H1 (cell line): ENCODE data around the gene CCDC63.

Source experiments
- CEBPB ChIP-seq: IDR thresholded peaks from 2 replicates; pipeline ENCODE4 v1.6.1; 2012; ENCODE audit warnings: low read depth, low read length
- EZH2 ChIP-seq: fragments of 200-600 bp; sonication (generic); IDR thresholded peaks from 2 replicates; pipeline ENCODE4 v1.7.1; 2012; ENCODE audit warnings: low read depth, mild to moderate bottlenecking, moderate library complexity, low read length, inconsistent platforms; ENCODE audit not compliant: severe bottlenecking
- HDAC6 ChIP-seq: IDR thresholded peaks from one replicate; pipeline ENCODE4 v1.7.1; 2012; ENCODE audit warnings: low read depth, mild to moderate bottlenecking, inconsistent platforms, low read length, moderate library complexity
- NRF1 ChIP-seq: IDR thresholded peaks from 2 replicates; pipeline ENCODE4 v1.6.1; 2011; ENCODE audit warnings: mild to moderate bottlenecking, low read depth, low read length, improper control_type of control experiment
- PHF8 ChIP-seq: fragments of 200-600 bp; sonication (generic); conservative IDR thresholded peaks from 2 replicates; pipeline ENCODE4 v1.7.1; 2012; ENCODE audit warnings: low read depth, mild to moderate bottlenecking, inconsistent platforms, low read length, moderate library complexity
- POLR2A ChIP-seq, 2 experiments: IDR thresholded peaks; 1 replicate in 1 of 2; 2 replicates in 1 of 2; pipeline ENCODE4 v1.6.1; 2011; ENCODE audit warnings: low read depth in 2 of 2, low read length in 2 of 2, mild to moderate bottlenecking in 2 of 2; ENCODE audit errors: control extremely low read depth in 1 of 2
- RAD21 ChIP-seq, 2 experiments: IDR thresholded peaks in 1 of 2; conservative IDR thresholded peaks in 1 of 2; 2 replicates each; pipeline ENCODE4 v1.6.1; 2011; ENCODE audit warnings: low read depth in 2 of 2, low read length in 2 of 2, improper control_type of control experiment in 1 of 2, inconsistent platforms in 1 of 2, mild to moderate bottlenecking in 1 of 2, moderate library complexity in 1 of 2
- RBBP5 ChIP-seq: IDR thresholded peaks from 2 replicates; pipeline ENCODE4 v1.7.1; 2012; ENCODE audit warnings: low read depth, mild to moderate bottlenecking, inconsistent platforms, low read length, moderate library complexity, borderline replicate concordance
- SIN3A ChIP-seq, 2 experiments: IDR thresholded peaks in 1 of 2; conservative IDR thresholded peaks in 1 of 2; 2 replicates each; pipeline ENCODE4 v1.6.1; 2011 to 2012; ENCODE audit warnings: low read length in 2 of 2, improper control_type of control experiment in 1 of 2, low read depth in 1 of 2, mild to moderate bottlenecking in 1 of 2
- TAF1 ChIP-seq: IDR thresholded peaks from 2 replicates; pipeline ENCODE4 v1.6.1; 2011; ENCODE audit warnings: mild to moderate bottlenecking, low read depth, low read length
- TCF12 ChIP-seq: IDR thresholded peaks from 2 replicates; pipeline ENCODE4 v1.6.1; 2011; ENCODE audit warnings: low read depth, mild to moderate bottlenecking, low read length
- YY1 ChIP-seq: IDR thresholded peaks from 2 replicates; pipeline ENCODE4 v1.6.1; 2011; ENCODE audit warnings: low read depth, mild to moderate bottlenecking, low read length
- TF ChIP-seq, protein P1 (sequence below), 3 experiments: IDR thresholded peaks; 1 replicate in 2 of 3; 2 replicates in 1 of 3; pipeline versions ENCODE4 v1.5.1 to v1.6.1; 2011; ENCODE audit warnings: low read length in 3 of 3, mild to moderate bottlenecking in 3 of 3, inconsistent platforms in 2 of 3, low read depth in 1 of 3, moderate library complexity in 1 of 3; ENCODE audit not compliant: insufficient read depth in 1 of 3; ENCODE audit errors: control extremely low read depth in 1 of 3
- TF ChIP-seq, protein P2 (sequence below): IDR thresholded peaks from 2 replicates; pipeline ENCODE4 v1.6.1; 2012; ENCODE audit warnings: inconsistent platforms

DNA sequence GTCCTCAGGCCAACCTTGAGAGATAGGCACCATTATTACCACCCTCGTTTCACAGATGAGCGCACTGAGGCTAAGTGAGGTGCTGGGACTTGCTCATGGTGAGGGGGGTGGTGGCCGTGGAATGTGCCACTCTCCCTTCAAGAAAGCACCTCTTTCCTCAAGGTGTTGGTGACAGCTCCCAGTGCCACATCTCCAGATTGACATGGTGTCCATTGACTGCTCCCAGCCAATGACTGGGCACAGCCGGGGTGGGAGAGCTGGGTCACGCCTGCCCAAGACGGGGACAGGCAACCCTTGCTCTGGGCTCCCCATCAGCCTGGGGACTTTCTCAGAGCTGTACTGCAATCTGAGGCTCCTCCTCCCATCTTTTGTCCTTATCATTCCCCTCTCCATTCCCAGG lies 94.6 kb downstream of the CCDC63 start:
- TF ChIP-seq, protein P1, sequence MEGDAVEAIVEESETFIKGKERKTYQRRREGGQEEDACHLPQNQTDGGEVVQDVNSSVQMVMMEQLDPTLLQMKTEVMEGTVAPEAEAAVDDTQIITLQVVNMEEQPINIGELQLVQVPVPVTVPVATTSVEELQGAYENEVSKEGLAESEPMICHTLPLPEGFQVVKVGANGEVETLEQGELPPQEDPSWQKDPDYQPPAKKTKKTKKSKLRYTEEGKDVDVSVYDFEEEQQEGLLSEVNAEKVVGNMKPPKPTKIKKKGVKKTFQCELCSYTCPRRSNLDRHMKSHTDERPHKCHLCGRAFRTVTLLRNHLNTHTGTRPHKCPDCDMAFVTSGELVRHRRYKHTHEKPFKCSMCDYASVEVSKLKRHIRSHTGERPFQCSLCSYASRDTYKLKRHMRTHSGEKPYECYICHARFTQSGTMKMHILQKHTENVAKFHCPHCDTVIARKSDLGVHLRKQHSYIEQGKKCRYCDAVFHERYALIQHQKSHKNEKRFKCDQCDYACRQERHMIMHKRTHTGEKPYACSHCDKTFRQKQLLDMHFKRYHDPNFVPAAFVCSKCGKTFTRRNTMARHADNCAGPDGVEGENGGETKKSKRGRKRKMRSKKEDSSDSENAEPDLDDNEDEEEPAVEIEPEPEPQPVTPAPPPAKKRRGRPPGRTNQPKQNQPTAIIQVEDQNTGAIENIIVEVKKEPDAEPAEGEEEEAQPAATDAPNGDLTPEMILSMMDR (IDR thresholded peaks at IDR 0.05; ENCODE audit: control extremely low read depth in 1 of 3, insufficient read depth in 1 of 3, low read depth in 1 of 3, low read length in 3 of 3) = no peak
- TF ChIP-seq RBBP5 = no peak
- no peak for TF ChIP-seq PHF8
- TF ChIP-seq TCF12 = no peak
- TF ChIP-seq EZH2 = no peak
- TF ChIP-seq YY1 = no peak
- TF ChIP-seq NRF1 = no peak
- no peak for TF ChIP-seq CEBPB
- TF ChIP-seq, protein P2, sequence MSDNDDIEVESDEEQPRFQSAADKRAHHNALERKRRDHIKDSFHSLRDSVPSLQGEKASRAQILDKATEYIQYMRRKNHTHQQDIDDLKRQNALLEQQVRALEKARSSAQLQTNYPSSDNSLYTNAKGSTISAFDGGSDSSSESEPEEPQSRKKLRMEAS = no peak
- TF ChIP-seq POLR2A (IDR thresholded peaks at IDR 0.05; ENCODE audit: control extremely low read depth in 1 of 2, low read depth in 2 of 2, low read length in 2 of 2) = no peak
- no peak for TF ChIP-seq SIN3A (conservative IDR thresholded peaks at IDR 0.05 in 1 of 2, IDR thresholded peaks at IDR 0.05 in 1 of 2; ENCODE audit: low read depth in 1 of 2, low read length in 2 of 2)
- TF ChIP-seq TAF1 = no peak
- no peak for TF ChIP-seq HDAC6
- no peak for TF ChIP-seq RAD21 (IDR thresholded peaks at IDR 0.05 in 1 of 2, conservative IDR thresholded peaks at IDR 0.05 in 1 of 2; ENCODE audit: low read depth in 2 of 2, low read length in 2 of 2)
